ENCODE measurements around the gene KIRREL2.
"Not testable (repeated sequence)": the region's sequence is repeated elsewhere in the genome, so short reads cannot be mapped to it uniquely, and the experiment has no call there.

Gene KIRREL2

GRCh38 chr19:35899547-35900214 is 43.0 kb downstream of the KIRREL2 start:
- DNase-seq, result peak; percentile 41

- no peak for DNase-seq
These were observed 44.4 kb downstream of the KIRREL2 start for GRCh38 chr19:35901055-35901644.

- no peak for DNase-seq
These were observed 45.3 kb downstream of the KIRREL2 start, which contains the start of gene HCST for GRCh38 chr19:35901854-35902661. Gene HCST, plus strand, starts transcription at chr19:35902529. Its CDS starts 65 bp downstream, at chr19:35902594.

- no peak for DNase-seq
These were observed 46.3 kb downstream of the KIRREL2 start for GRCh38 chr19:35902870-35903475.

- no peak for DNase-seq
These were observed 47.0 kb downstream of the KIRREL2 start for GRCh38 chr19:35903550-35904179.

GRCh38 chr19:35904311-35905068 is 47.8 kb downstream of the KIRREL2 start:
- DNase-seq, result no peak

GRCh38 chr19:35905178-35905727 is 48.5 kb downstream of the KIRREL2 start:
- DNase-seq, result no peak

GRCh38 chr19:35907377-35907745 is 50.6 kb downstream of the KIRREL2 start:
- DNase-seq, result no peak

- DNase-seq, result no peak
These were observed 51.3 kb downstream of the KIRREL2 start, which contains the start of gene TYROBP for GRCh38 chr19:35908010-35908441. Gene TYROBP, minus strand, starts transcription at chr19:35908295. Its CDS starts 67 bp downstream, at chr19:35908228.

- DNase-seq, result no peak
These were observed 52.4 kb downstream of the KIRREL2 start for GRCh38 chr19:35908973-35909683.

- no peak for DNase-seq
These were observed 52.9 kb downstream of the KIRREL2 start for GRCh38 chr19:35909684-35910035.

- DNase-seq, result not testable (repeated sequence)
These were observed 53.6 kb downstream of the KIRREL2 start for GRCh38 chr19:35910355-35910754.

- DNase-seq, result no peak
These were observed 54.5 kb downstream of the KIRREL2 start for GRCh38 chr19:35911173-35911572.

GRCh38 chr19:35911790-35912189 is 55.1 kb downstream of the KIRREL2 start:
- DNase-seq, result no peak

- DNase-seq, result no peak
These were observed 56.9 kb downstream of the KIRREL2 start for GRCh38 chr19:35913589-35913988.

GRCh38 chr19:35915443-35915842 is 58.7 kb downstream of the KIRREL2 start:
- DNase-seq, result no peak
